Measurements from ENCODE around the gene CHURC1.
A peak's percentile ranks its signal among the peaks of the same experiment; 100 is the strongest.

The CHURC1 gene

DNA sequence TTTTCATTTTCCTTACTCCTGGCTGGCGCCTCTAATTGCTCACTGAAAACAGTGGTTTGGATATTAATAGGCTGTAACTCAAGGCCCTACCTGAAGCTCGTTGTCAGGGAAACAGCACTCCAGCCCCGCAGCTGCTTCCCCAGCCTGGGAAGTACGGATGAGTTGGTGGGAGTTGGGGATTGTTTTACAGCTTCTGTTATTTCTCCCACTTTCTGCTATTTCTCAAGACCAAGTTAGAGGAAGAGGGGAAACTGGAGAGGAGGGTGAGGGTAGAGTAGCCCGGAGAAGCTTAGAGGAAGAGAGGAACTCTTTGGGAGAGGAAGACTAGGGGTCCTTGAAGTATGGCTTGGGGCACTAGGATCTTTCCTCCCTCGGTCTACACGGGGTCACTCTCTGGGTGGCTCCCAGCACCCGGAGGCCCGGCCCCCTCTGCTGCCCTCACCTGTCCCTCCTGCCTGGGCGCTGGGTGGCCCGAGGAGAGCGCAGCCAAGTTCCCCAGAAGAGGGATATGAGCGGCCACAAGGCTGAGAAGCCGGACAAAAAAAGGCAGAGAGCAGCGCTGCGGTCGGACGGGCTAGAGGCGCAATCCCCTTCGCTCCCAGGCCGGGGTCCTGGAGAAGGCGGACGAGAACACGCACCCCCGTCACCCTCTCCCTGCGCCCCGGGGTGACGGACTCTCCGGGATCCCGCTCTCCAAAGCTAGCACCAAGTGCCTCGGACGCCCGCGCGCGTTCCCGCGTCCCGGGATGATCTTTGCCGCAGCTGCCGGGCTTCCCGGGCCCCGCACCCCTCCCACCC, 35.2 kb upstream of the CHURC1 start:
- H3K27ac ChIP-seq (ENCODE audit: low read depth, low read length), result no peak overlapping the region
- no peaks in the 10 kb centered on the region for H3K36me3 ChIP-seq (ENCODE audit: control insufficient read depth, insufficient read depth, low read length)
- peak overlapping the region; percentile 29 for H3K9ac ChIP-seq (ENCODE audit: low read length)
- no peaks in the 10 kb centered on the region; the same call in 1 of the 2 replicates for H3K4me1 ChIP-seq (ENCODE audit: control insufficient read depth, insufficient read depth, low read length)
- peak overlapping the region; percentile 67 for H3K4me3 ChIP-seq (ENCODE audit: low read depth, low read length)
- H3K9me3 ChIP-seq (ENCODE audit: control insufficient read depth, insufficient read depth, low read depth, low read length), result no peaks in the 10 kb centered on the region
- peaks cover 84% of the 10 kb centered on the region for H3K27me3 ChIP-seq (ENCODE audit: control insufficient read depth, insufficient read depth, low read length)

DNA sequence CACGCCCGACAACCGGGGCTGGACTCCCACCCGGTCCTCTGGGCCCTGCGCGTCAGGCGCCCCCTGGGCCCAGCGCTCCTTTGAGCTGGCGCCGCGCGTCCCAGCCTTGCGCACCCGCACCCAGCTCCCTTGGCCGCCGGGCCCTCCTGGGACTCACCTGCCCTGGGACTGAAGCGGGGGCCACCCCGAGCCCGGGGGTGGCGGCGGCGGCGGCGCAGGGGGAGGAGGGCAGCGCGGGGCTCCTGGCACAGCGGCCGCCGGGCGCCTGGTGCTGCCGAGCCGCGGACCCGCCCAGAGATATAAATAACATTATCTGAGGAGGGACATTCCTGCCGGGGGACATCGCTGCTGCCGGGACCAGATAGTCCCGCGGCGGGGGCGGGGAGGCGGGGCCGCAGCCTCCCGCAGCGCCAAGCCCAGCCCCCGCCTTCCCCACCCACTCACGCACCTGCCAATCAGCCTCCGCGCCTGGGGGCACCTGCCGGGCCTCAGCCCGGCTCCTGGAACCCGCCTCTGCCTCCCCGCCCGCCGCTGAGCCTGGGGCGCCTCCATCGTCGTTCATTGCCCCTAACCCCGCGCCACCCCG, 34.5 kb upstream of the CHURC1 start, which contains the start of gene SPTB:
Gene SPTB (minus strand): TSS at position 273 of the 586 bp plus-strand sequence. CDS start 56,813 bp downstream, outside the sequence.
- H3K9ac ChIP-seq (ENCODE audit: low read length), result peak within 1 kb of the TSS; percentile 29
- no peaks in the 10 kb centered on the region for H3K9me3 ChIP-seq (ENCODE audit: control insufficient read depth, insufficient read depth, low read depth, low read length)
- no peaks in the 10 kb centered on the region; the same call in 1 of the 2 replicates for H3K4me1 ChIP-seq (ENCODE audit: control insufficient read depth, insufficient read depth, low read length)
- no peaks in the 10 kb centered on the region for H3K36me3 ChIP-seq (ENCODE audit: control insufficient read depth, insufficient read depth, low read length)
- H3K27ac ChIP-seq (ENCODE audit: low read depth, low read length), result no peak within 1 kb of the TSS
- peaks cover 91% of the 10 kb centered on the region for H3K27me3 ChIP-seq (ENCODE audit: control insufficient read depth, insufficient read depth, low read length)
- peak within 1 kb of the TSS; percentile 67 for H3K4me3 ChIP-seq (ENCODE audit: low read depth, low read length)

DNA sequence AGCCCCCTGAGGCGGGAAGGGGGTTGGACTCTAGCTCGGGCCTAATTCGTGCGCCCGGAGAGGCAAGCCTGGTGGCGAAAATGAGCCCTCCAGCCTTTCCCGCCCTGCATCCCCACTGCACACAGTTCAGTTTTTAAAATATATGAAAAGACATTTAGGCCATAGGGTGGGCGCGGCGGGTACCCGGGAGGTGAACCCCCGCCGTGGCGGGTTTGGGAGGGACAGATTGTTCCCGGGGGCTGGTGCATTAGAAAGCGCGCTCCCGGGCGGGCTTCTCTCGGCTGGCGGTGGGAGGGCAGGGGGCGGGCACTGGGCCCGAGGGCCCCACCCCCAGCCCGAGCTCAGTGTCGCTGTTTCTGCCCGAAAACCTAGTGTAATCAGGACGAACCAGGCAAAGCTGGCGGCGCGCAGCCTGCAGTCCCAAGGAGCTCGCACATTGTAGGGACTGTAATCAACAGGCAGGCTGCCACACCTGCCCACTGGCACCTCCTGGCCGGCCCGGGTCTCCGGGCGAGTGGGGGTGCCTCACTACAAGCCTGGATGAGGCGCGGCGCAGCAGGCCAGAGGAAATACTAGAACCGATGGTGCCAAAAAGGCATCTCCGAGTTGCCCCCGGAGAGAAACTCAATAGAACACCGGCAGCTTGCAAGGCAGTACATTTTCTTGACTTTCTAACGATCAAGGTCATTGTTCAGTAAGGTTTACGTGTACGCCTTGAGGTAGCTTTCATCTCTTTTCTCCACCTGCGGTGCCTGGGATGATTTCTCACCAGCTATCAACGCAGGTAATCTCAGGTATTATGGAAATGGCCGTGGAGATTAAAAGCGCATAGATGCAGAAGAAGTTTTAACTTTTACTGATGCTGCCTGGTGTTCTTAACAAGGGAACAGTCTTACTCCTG, 33.8 kb upstream of the CHURC1 start:
- H3K4me3 ChIP-seq (ENCODE audit: low read depth, low read length), result peak overlapping the region; percentile 67
- no peak overlapping the region for H3K9ac ChIP-seq (ENCODE audit: low read length)
- H3K27me3 ChIP-seq (ENCODE audit: control insufficient read depth, insufficient read depth, low read length), result peaks cover 89% of the 10 kb centered on the region
- H3K4me1 ChIP-seq (ENCODE audit: control insufficient read depth, insufficient read depth, low read length), result no peaks in the 10 kb centered on the region; the same call in 1 of the 2 replicates
- H3K27ac ChIP-seq (ENCODE audit: low read depth, low read length), result no peak overlapping the region
- H3K36me3 ChIP-seq (ENCODE audit: control insufficient read depth, insufficient read depth, low read length), result no peaks in the 10 kb centered on the region
- H3K9me3 ChIP-seq (ENCODE audit: control insufficient read depth, insufficient read depth, low read depth, low read length), result no peaks in the 10 kb centered on the region

DNA sequence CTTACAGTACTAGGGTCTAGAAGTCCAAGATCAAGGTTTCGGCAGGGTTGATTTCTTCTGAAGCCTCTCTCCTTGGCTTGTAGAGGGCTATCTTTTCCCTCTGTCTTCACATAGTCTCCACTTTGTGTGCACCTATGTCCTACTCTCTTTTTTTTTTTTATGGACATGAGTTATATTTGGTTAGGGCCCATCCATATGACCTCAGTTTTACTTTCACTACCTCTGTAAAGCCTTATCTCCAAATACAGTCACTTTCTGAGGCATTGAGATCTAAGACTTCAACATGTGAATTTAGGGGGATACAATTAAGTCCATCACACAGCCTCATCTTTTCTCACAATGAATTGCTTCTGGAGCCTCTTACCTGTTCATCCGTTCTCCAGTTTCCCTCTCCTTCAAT, 28.7 kb upstream of the CHURC1 start:
- Histone ChIP-seq H3K4me3 (ENCODE audit: low read depth, low read length) (no peak overlapping the region), H3K27me3 (ENCODE audit: control insufficient read depth, insufficient read depth, low read length) (peaks cover 52% of the 10 kb centered on the region), H3K27ac (ENCODE audit: low read depth, low read length) (no peak overlapping the region), H3K9ac (ENCODE audit: low read length) (no peak overlapping the region), H3K36me3 (ENCODE audit: control insufficient read depth, insufficient read depth, low read length) (no peaks in the 10 kb centered on the region), H3K4me1 (ENCODE audit: control insufficient read depth, insufficient read depth, low read length) (no peaks in the 10 kb centered on the region), H3K9me3 (ENCODE audit: control insufficient read depth, insufficient read depth, low read depth, low read length) (no peaks in the 10 kb centered on the region)

DNA sequence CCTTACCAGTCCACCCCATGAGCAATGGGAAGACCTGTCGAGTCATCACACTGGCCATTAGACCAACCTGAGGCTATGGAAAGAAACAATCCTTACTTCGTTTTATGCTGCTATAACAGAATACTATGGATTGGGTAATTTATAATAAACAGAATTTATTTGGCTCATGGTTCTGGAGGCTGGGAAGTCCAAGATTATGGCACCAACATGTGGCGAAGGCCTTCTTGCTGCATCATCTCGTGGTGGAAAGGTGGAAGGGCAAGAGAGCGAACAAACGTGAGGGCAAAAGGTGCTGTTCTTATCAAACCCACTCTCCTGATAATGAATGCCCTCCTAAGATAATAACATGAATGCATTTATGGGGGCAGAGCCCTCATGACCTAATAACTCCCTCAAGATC, 24.9 kb upstream of the CHURC1 start:
- no peaks in the 10 kb centered on the region for H3K9me3 ChIP-seq (ENCODE audit: control insufficient read depth, insufficient read depth, low read depth, low read length)
- H3K36me3 ChIP-seq (ENCODE audit: control insufficient read depth, insufficient read depth, low read length), result no peaks in the 10 kb centered on the region
- no peaks in the 10 kb centered on the region for H3K4me1 ChIP-seq (ENCODE audit: control insufficient read depth, insufficient read depth, low read length)
- H3K27ac ChIP-seq (ENCODE audit: low read depth, low read length), result no peak overlapping the region
- H3K4me3 ChIP-seq (ENCODE audit: low read depth, low read length), result no peak overlapping the region
- no peak overlapping the region for H3K9ac ChIP-seq (ENCODE audit: low read length)
- H3K27me3 ChIP-seq (ENCODE audit: control insufficient read depth, insufficient read depth, low read length), result peaks cover 17% of the 10 kb centered on the region; the same call in 1 of the 2 replicates

DNA sequence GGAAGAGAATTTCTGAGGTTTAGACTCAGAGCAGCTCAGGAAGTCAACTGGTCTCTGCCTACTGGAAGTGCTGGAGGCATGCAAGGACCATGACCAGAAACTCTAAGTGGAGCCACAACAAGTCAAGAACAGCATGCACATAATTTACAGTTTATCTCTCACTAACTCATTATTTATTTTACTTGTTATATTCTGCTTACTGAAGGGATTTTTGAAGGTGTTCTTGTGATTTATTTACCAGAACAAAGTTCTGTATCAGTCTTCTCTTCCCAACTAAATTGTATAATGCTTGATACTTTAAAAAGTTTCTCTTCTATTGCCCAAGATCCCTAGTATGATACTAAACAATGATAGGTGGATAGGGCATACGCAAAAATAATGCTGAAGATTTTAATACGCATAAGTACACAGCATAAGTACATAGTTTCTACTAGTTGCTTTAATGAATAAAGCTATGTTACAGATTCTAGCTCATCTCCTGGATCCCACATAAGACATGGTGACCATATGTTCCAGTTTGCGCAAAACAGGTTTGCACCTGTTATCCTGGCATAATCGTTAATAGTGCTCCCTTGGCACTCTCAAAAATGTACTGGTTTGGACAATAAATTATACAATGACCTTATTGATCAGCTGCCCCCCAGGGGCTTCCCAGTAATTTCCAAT, 22.9 kb upstream of the CHURC1 start:
- no peak overlapping the region for H3K27ac ChIP-seq (ENCODE audit: low read depth, low read length)
- H3K27me3 ChIP-seq (ENCODE audit: control insufficient read depth, insufficient read depth, low read length), result 0 out of 2 replicates have a peak, but pooled peaks cover 1% of the 10 kb centered on the region
- no peak overlapping the region for H3K4me3 ChIP-seq (ENCODE audit: low read depth, low read length)
- H3K9ac ChIP-seq (ENCODE audit: low read length), result no peak overlapping the region
- H3K9me3 ChIP-seq (ENCODE audit: control insufficient read depth, insufficient read depth, low read depth, low read length), result no peaks in the 10 kb centered on the region
- no peaks in the 10 kb centered on the region for H3K36me3 ChIP-seq (ENCODE audit: control insufficient read depth, insufficient read depth, low read length)
- H3K4me1 ChIP-seq (ENCODE audit: control insufficient read depth, insufficient read depth, low read length), result no peaks in the 10 kb centered on the region

DNA sequence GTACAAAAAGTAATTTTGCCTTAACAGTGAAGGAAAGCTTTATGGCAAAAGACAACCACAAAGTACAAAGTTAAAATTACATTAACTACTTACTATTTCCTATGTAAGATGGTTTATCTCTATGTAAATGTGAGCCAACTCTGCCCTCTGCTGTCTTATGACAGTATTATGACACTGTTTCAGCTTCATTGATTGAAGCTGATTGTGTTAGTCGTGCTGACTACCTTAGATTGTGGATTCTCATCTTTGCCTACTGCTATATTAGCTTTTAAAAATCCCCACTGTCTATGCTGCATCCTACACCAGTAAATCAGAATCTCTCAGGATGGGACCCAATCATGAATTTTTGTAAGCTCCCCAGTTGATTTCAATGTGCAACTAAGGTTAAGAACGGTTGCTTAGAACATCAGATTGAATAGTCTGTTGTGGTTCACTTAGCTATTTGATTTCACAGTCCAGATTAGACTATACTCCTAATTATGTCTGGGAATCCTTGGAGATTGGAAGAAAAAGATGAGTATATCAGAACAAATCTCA, 22.3 kb upstream of the CHURC1 start:
- no peaks in the 10 kb centered on the region for H3K9me3 ChIP-seq (ENCODE audit: control insufficient read depth, insufficient read depth, low read depth, low read length)
- no peaks in the 10 kb centered on the region for H3K36me3 ChIP-seq (ENCODE audit: control insufficient read depth, insufficient read depth, low read length)
- H3K27ac ChIP-seq (ENCODE audit: low read depth, low read length), result no peak overlapping the region
- H3K9ac ChIP-seq (ENCODE audit: low read length), result no peak overlapping the region
- no peak overlapping the region for H3K4me3 ChIP-seq (ENCODE audit: low read depth, low read length)
- no peaks in the 10 kb centered on the region for H3K4me1 ChIP-seq (ENCODE audit: control insufficient read depth, insufficient read depth, low read length)
- no peaks in the 10 kb centered on the region for H3K27me3 ChIP-seq (ENCODE audit: control insufficient read depth, insufficient read depth, low read length)

DNA sequence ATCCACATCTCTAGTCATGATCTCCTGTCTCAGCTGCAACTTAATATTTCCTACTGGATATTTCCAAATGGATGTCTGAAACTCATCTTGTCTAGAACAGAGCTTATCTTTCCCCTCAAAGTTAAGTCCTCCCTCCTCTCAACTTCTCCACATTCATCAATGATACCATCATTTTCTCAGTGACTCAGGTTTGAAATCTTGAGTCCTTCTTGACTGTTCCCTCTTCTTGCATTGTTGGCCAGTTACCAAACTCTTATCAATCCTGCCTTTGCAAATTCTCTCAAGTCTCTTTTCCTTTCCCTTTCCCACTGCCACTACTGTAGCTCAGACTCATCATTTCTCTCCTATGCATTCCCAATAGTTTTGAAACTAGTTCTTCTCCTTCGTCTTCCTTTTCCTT, 14.3 kb upstream of the CHURC1 start:
- Histone ChIP-seq H3K4me3 (ENCODE audit: low read depth, low read length) (no peak overlapping the region), H3K9ac (ENCODE audit: low read length) (no peak overlapping the region), H3K4me1 (ENCODE audit: control insufficient read depth, insufficient read depth, low read length) (no peaks in the 10 kb centered on the region), H3K36me3 (ENCODE audit: control insufficient read depth, insufficient read depth, low read length) (no peaks in the 10 kb centered on the region), H3K27ac (ENCODE audit: low read depth, low read length) (no peak overlapping the region), H3K27me3 (ENCODE audit: control insufficient read depth, insufficient read depth, low read length) (no peaks in the 10 kb centered on the region), H3K9me3 (ENCODE audit: control insufficient read depth, insufficient read depth, low read depth, low read length) (no peaks in the 10 kb centered on the region)

DNA sequence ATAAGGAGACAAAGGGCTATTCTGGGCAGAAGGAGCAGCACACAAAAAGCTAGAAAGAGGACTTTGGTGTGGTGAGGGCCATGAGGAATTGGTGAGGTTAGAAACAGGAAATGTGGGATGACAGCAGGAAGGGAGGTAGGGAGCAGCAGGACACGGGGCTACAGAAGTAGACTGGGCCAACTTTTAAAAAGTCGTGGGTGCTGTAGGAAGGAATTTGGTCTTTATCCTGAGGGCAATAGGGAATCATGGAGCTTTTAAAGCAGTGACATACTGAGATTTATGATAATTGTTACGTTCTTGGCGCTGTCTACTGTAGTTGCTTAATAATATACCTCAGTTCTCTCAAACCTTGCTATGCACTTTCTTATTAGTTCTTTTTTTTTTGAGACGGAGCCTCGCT, 8.2 kb upstream of the CHURC1 start:
- no peaks in the 10 kb centered on the region for H3K4me1 ChIP-seq (ENCODE audit: control insufficient read depth, insufficient read depth, low read length)
- no peaks in the 10 kb centered on the region for H3K27me3 ChIP-seq (ENCODE audit: control insufficient read depth, insufficient read depth, low read length)
- H3K9ac ChIP-seq (ENCODE audit: low read length), result no peak overlapping the region
- H3K27ac ChIP-seq (ENCODE audit: low read depth, low read length), result no peak overlapping the region
- no peak overlapping the region for H3K4me3 ChIP-seq (ENCODE audit: low read depth, low read length)
- H3K9me3 ChIP-seq (ENCODE audit: control insufficient read depth, insufficient read depth, low read depth, low read length), result no peaks in the 10 kb centered on the region
- H3K36me3 ChIP-seq (ENCODE audit: control insufficient read depth, insufficient read depth, low read length), result no peaks in the 10 kb centered on the region

DNA sequence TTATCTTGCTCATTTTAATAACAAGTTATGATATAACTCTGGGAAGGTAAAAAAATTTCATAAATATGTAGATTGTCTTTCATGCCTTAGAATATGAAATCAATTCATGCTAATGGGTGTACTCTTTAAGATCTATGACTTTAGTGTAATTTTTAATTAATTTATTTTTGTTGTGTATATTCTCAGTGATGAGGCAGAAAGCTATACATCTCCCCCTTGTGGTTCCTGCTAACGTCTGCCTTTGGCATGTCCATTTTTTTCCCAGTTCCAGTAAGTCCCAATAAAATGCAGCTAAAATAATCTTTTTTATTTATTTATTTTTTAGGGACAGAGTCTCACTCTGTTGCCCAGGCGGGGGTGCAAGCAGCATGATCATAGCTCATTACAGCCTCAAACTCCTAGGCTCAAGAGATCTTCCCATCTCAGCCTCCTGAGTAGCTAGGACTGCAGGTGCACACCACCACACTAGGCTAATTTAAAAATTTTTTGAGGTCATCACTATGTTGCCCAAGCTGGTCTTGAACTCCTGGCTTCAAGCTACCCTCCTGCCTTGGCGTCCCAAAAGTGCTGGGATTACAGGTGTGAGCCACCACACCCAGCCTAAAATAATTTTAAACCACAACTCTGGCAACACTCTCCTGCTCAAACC, 3.3 kb upstream of the CHURC1 start:
- H3K4me3 ChIP-seq (ENCODE audit: low read depth, low read length), result no peak overlapping the region
- no peaks in the 10 kb centered on the region for H3K36me3 ChIP-seq (ENCODE audit: control insufficient read depth, insufficient read depth, low read length)
- H3K27me3 ChIP-seq (ENCODE audit: control insufficient read depth, insufficient read depth, low read length), result no peaks in the 10 kb centered on the region
- no peaks in the 10 kb centered on the region for H3K9me3 ChIP-seq (ENCODE audit: control insufficient read depth, insufficient read depth, low read depth, low read length)
- H3K4me1 ChIP-seq (ENCODE audit: control insufficient read depth, insufficient read depth, low read length), result peaks cover 8% of the 10 kb centered on the region; the same call in 1 of the 2 replicates
- no peak overlapping the region for H3K9ac ChIP-seq (ENCODE audit: low read length)
- no peak overlapping the region for H3K27ac ChIP-seq (ENCODE audit: low read depth, low read length)

All from HUES6 (cell line).